Ascending aorta (tissue), 2 donors: ENCODE measurements around the gene VSNL1. TPM values are rescaled to one million over a fixed set of nuclear protein-coding genes. Genes with fewer than 3 reads are reported as not detected.

Source experiments
- DNase-seq, 2 donors: peaks; one replicate each; pipeline ENCODE4 v3.0.0-alpha.2; 2019; ENCODE audit warnings: low spot score in 2 of 2
- H3K27ac ChIP-seq, 2 donors: fragments of 200-600 bp; sonication (generic); one replicate each; pipeline ENCODE4 v1.5.1; 2016 to 2017; ENCODE audit warnings: mild to moderate bottlenecking in 1 of 2
- H3K27me3 ChIP-seq: fragments of 200-600 bp; sonication (generic); one replicate; pipeline ENCODE4 v1.5.1; 2017
- H3K36me3 ChIP-seq, 2 donors: fragments of 200-600 bp; sonication (generic); one replicate each; pipeline ENCODE4 v1.5.1; 2016
- H3K4me1 ChIP-seq, 2 donors: fragments of 200-600 bp; sonication (generic); one replicate each; pipeline ENCODE4 v1.5.1; 2016 to 2017; ENCODE audit warnings: mild to moderate bottlenecking in 1 of 2
- H3K4me3 ChIP-seq, 2 donors: fragments of 200-600 bp; sonication (generic); one replicate each; pipeline ENCODE4 v1.5.1; 2016 to 2017; ENCODE audit warnings: mild to moderate bottlenecking in 1 of 2
- H3K9me3 ChIP-seq, 2 donors: fragments of 200-600 bp; sonication (generic); one replicate each; pipeline ENCODE4 v1.5.1; 2016
- intact Hi-C: fragments of 100-400 bp; cut with DNase I; formaldehyde crosslinking; loops from one replicate; pipeline ENCODE4 v1.15.1; 2023
- total RNA-seq: library from RNA; depleted of rRNA; stranded (reverse); fragments of >200 nt; gene quantifications from one replicate; pipeline ENCODE4 v1.1.0, GENCODE V29; 2016
- TF ChIP-seq, protein P1 (sequence below), 3 experiments: fragments of 200-600 bp in 2 of 3; fragments of 450-650 bp in 1 of 3; sonication (generic) in 2 of 3; IDR thresholded peaks; one replicate each; pipeline ENCODE4 v1.5.1; 2016 to 2019; ENCODE audit warnings: antibody characterized with exemption in 3 of 3, mild to moderate bottlenecking in 1 of 3, moderate library complexity in 1 of 3

The VSNL1 gene
- total RNA-seq, 1 donor from 2014 or later: not detected

DNA sequence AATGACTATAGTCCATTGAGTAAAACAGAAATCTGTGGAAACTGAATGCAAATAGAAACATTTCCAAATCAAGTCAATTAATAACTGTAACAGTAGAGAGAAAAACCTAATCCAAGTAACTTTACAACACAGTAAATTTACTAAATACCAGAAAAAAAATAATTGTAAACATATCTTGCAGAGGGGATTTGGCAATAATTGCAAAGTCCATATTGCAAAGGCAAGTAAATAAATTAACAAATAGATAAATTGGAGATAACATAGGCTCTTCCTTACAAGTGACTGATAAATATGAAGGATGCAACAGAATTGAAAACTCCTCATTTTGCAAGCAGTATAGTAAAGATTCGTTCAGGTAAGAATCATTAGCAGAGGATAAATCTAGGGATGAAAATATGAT is 148.1 kb downstream of the VSNL1 start:
- TF ChIP-seq, protein P1, sequence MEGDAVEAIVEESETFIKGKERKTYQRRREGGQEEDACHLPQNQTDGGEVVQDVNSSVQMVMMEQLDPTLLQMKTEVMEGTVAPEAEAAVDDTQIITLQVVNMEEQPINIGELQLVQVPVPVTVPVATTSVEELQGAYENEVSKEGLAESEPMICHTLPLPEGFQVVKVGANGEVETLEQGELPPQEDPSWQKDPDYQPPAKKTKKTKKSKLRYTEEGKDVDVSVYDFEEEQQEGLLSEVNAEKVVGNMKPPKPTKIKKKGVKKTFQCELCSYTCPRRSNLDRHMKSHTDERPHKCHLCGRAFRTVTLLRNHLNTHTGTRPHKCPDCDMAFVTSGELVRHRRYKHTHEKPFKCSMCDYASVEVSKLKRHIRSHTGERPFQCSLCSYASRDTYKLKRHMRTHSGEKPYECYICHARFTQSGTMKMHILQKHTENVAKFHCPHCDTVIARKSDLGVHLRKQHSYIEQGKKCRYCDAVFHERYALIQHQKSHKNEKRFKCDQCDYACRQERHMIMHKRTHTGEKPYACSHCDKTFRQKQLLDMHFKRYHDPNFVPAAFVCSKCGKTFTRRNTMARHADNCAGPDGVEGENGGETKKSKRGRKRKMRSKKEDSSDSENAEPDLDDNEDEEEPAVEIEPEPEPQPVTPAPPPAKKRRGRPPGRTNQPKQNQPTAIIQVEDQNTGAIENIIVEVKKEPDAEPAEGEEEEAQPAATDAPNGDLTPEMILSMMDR (IDR thresholded peaks at IDR 0.05): no peak
- Histone ChIP-seq H3K4me3 (no peak overlapping the region), H3K27me3 (no peaks in the 10 kb centered on the region), H3K36me3 (peaks cover 0 to 36% of the 10 kb centered on the region in 2 donors), H3K9me3 (no peaks in the 10 kb centered on the region), H3K4me1 (no peaks in the 10 kb centered on the region), H3K27ac (no peak overlapping the region)
- intact Hi-C loops: no loop called here
- no peak for DNase-seq

DNA sequence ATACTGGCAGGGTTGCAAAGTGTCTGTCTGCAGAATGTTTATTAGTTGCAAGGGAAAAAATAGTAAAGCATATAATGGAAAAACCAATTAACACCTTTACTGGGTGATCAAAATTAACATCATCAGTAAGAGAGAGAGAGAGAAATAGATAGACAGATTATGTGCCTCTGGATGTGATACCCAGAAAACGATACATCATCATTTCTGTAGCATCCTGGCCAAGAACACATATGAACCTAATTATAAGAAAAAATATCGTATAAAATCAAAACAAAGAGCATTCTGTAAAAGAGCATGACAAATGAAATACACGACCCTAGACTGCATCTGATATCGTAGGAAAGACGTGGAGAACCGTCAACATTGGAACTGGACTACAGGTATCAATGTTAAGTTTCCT is 148.5 kb downstream of the VSNL1 start:
- intact Hi-C loops: no loop called here
- Histone ChIP-seq H3K4me1 (no peaks in the 10 kb centered on the region), H3K36me3 (peaks cover 4 to 41% of the 10 kb centered on the region in 2 donors), H3K27ac (no peak overlapping the region), H3K9me3 (no peaks in the 10 kb centered on the region), H3K27me3 (no peaks in the 10 kb centered on the region), H3K4me3 (no peak overlapping the region)
- TF ChIP-seq, protein P1 (IDR thresholded peaks at IDR 0.05): no peak
- DNase-seq: no peak

DNA sequence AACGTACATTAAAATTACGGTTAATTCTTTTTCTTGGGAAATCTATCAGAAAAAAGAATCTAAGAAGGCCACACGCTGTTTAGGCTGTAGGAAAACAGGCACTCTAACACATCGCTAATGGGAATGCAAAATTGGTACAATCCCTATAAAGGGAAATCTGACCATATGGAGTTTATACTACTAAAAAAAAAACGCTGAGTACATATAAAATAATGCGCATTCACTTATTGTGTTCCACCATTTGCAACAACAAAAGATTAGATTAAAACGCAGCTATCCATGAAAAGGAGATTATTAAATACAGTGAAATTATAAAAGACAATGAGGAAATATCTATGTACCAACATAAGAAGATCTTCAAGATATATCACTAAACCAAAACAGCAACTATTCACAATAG is 150.3 kb downstream of the VSNL1 start:
- Histone ChIP-seq H3K27me3 (no peaks in the 10 kb centered on the region), H3K36me3 (peaks cover 5 to 48% of the 10 kb centered on the region in 2 donors), H3K4me1 (no peaks in the 10 kb centered on the region), H3K4me3 (no peak overlapping the region), H3K27ac (no peak overlapping the region), H3K9me3 (no peaks in the 10 kb centered on the region)
- TF ChIP-seq, protein P1 (IDR thresholded peaks at IDR 0.05): no peak
- intact Hi-C loops: no loop called here
- DNase-seq: no peak

Other genes with a start within 250 kb of the VSNL1 start
- not detected for gene RAD51AP2, start 22.3 kb upstream of the VSNL1 start, total RNA-seq
- gene SMC6, start 213.1 kb downstream of the VSNL1 start, total RNA-seq: 6.2 TPM
- not detected for gene GEN1, start 213.4 kb downstream of the VSNL1 start, total RNA-seq